GM12878 (cell line): ENCODE results near the gene CEP78. TPM values are rescaled to one million over a fixed set of nuclear protein-coding genes. Genes with fewer than 3 reads are reported as not detected.

Experiments used
- ATAC-seq: fragments of 200-7000 bp; cut with Tn5 transposase; 3 replicates; pipeline ENCODE4 v1.9.1; 2020; ENCODE audit warnings: mild to moderate bottlenecking, moderate library complexity
- BruUV-seq: library from RNA; stranded (reverse); fragments of 400-500 nt; replicated peaks from 2 replicates; lab custom pipeline; 2021; lab: Mats Ljungman, UMichigan
- CTCF ChIA-PET: fragments of 300-600 bp; sonication (Branson Sonifier 250); formaldehyde crosslinking; extraction: SDS; loops from one replicate; lab custom pipeline; 2021; ENCODE audit warnings: inconsistent platforms; lab: Yijun Ruan, JAX
- POLR2A ChIA-PET: fragments of 350-600 bp; formaldehyde crosslinking; extraction: SDS; loops from one replicate; lab custom pipeline; 2021; ENCODE audit warnings: inconsistent platforms; lab: Charles Lee
- RAD21 ChIA-PET: fragments of 300-600 bp; sonication (Branson Sonifier 250); formaldehyde crosslinking; loops from one replicate; lab custom pipeline; 2023; ENCODE audit warnings: antibody characterized with exemption; ENCODE audit not compliant: unreplicated experiment; lab: Charles Lee
- SMC1A ChIA-PET: fragments of 300-600 bp; sonication (Branson Sonifier 250); formaldehyde crosslinking; loops from one replicate; lab custom pipeline; 2023; ENCODE audit not compliant: unreplicated experiment, uncharacterized antibody; lab: Charles Lee
- DNase-seq: peaks from one replicate; pipeline ENCODE4 v3.0.0-alpha.2; 2011; ENCODE audit warnings: low read depth, low spot score
- FAIRE-seq: peaks from 3 replicates; lab custom pipeline; 2011; peaks lifted over from hg19 to GRCh38; lab: Jason Lieb, UNC
- H2AFZ ChIP-seq: 2 replicates; pipeline ENCODE4 v1.6.0; 2011; ENCODE audit warnings: low read depth, low read length, control low read depth; ENCODE audit not compliant: control insufficient read depth
- H3K27ac ChIP-seq: 2 replicates; pipeline ENCODE4 v1.5.1; 2011; ENCODE audit warnings: control low read depth; ENCODE audit not compliant: control insufficient read depth, insufficient read depth
- H3K27me3 ChIP-seq, 2 experiments: replicated peaks in 1 of 2; 2 replicates each; pipeline versions ENCODE4 v1.6.0 to v1.6.1; 2011; ENCODE audit warnings: low read length in 1 of 2; ENCODE audit not compliant: control insufficient read depth in 2 of 2, insufficient read depth in 2 of 2
- H3K36me3 ChIP-seq, 2 experiments: 2 replicates each; pipeline ENCODE4 v1.5.1; 2011; ENCODE audit warnings: low read length in 1 of 2; ENCODE audit not compliant: control insufficient read depth in 2 of 2, insufficient read depth in 2 of 2
- H3K4me1 ChIP-seq: 2 replicates; pipeline ENCODE4 v1.6.1; 2011; ENCODE audit warnings: mild to moderate bottlenecking, low read length, moderate library complexity, mixed read lengths; ENCODE audit not compliant: control insufficient read depth, insufficient read depth
- H3K4me2 ChIP-seq: 2 replicates; pipeline ENCODE4 v1.6.0; 2011; ENCODE audit warnings: control low read depth; ENCODE audit not compliant: control insufficient read depth, insufficient read depth
- H3K4me3 ChIP-seq: fragments of 200-600 bp; sonication (generic); 2 replicates; pipeline ENCODE4 v1.5.1; 2016
- H3K79me2 ChIP-seq: 2 replicates; pipeline ENCODE4 v1.6.0; 2011; ENCODE audit warnings: low read length; ENCODE audit not compliant: control insufficient read depth, insufficient read depth
- H3K9ac ChIP-seq: 2 replicates; pipeline ENCODE4 v1.8.0; 2011; ENCODE audit warnings: low read length, control low read depth, mixed read lengths; ENCODE audit not compliant: control insufficient read depth, insufficient read depth
- H3K9me3 ChIP-seq: replicated peaks from 3 replicates; pipeline ENCODE4 v1.5.1; 2011; ENCODE audit warnings: mild to moderate bottlenecking, low read length; ENCODE audit not compliant: control insufficient read depth, insufficient read depth
- H4K20me1 ChIP-seq: 2 replicates; pipeline ENCODE4 v1.6.0; 2011; ENCODE audit not compliant: control insufficient read depth, insufficient read depth
- CREM ChIP-seq: IDR thresholded peaks from 2 replicates; pipeline ENCODE4 v1.6.1; 2014; ENCODE audit warnings: antibody characterized with exemption, low read depth
- ETV6 ChIP-seq, 2 experiments: fragments of 450-650 bp in 1 of 2; IDR thresholded peaks in 1 of 2; conservative IDR thresholded peaks in 1 of 2; 2 replicates each; pipeline ENCODE4 v1.6.1; 2014; ENCODE audit warnings: antibody characterized with exemption in 1 of 2, borderline replicate concordance in 1 of 2, low read depth in 1 of 2, mild to moderate bottlenecking in 1 of 2, moderate library complexity in 1 of 2
- HDAC2 ChIP-seq: fragments of 200-600 bp; sonication (generic); IDR thresholded peaks from 2 replicates; pipeline ENCODE4 v1.6.1; 2017
- HDAC6 ChIP-seq: fragments of 200-600 bp; sonication (generic); IDR thresholded peaks from one replicate; pipeline ENCODE4 v1.8.0; 2017; ENCODE audit warnings: antibody characterized with exemption; ENCODE audit not compliant: unreplicated experiment
- IKZF2 ChIP-seq, 2 experiments: fragments of 450-650 bp; IDR thresholded peaks; 2 replicates each; pipeline ENCODE4 v1.6.1; 2017; ENCODE audit warnings: mild to moderate bottlenecking in 2 of 2, moderate library complexity in 2 of 2
- NR2C2 ChIP-seq: IDR thresholded peaks from 2 replicates; pipeline ENCODE4 v1.6.1; 2011; ENCODE audit warnings: borderline replicate concordance, low read depth; ENCODE audit not compliant: control insufficient read depth, insufficient read length
- RELA ChIP-seq: fragments of 450-650 bp; IDR thresholded peaks from 2 replicates; pipeline ENCODE4 v1.8.0; 2014; ENCODE audit warnings: borderline replicate concordance; ENCODE audit not compliant: partially characterized antibody
- SIX5 ChIP-seq: IDR thresholded peaks from 2 replicates; pipeline ENCODE4 v1.6.1; 2011; ENCODE audit warnings: mild to moderate bottlenecking, low read depth, low read length, moderate library complexity; ENCODE audit not compliant: severe bottlenecking
- SMAD5 ChIP-seq: IDR thresholded peaks from 2 replicates; pipeline ENCODE4 v1.6.1; 2016; ENCODE audit warnings: antibody characterized with exemption, low read depth
- WGBS: methylation state at CpG from one replicate; pipeline ENCODE4 v1.1.6; 2016; ENCODE audit warnings: low lambda C conversion rate; ENCODE audit not compliant: insufficient replicate concordance, insufficient coverage; ENCODE audit errors: missing lambda C conversion rate; 5-methylcytosine and 5-hydroxymethylcytosine counted together
- in situ Hi-C: fragments of 300-500 bp; cut with MboI; formaldehyde crosslinking; loops from 9 replicates; pipeline ENCODE4 v1.14.3; 2018; ENCODE audit warnings: mixed read lengths
- intact Hi-C: fragments of 100-400 bp; cut with micrococcal nuclease; formaldehyde crosslinking; loops from one replicate; pipeline ENCODE4 v1.14.2; 2022; ENCODE audit not compliant: unreplicated experiment
- polyA plus RNA-seq, 11 experiments: library from polyadenylated mRNA; depleted of rRNA in 4 of 11; unstranded in 6 of 11; stranded (reverse) in 5 of 11; fragments of >200 nt; fragmentation: Nextera tagmentation in 4 of 11; fragmentation: Illumina TruSeq in 1 of 11; extraction: Ambion mirVana in 4 of 11; extraction: Trizol in 1 of 11; gene quantifications; 1 replicate in 1 of 11; 2 replicates in 10 of 11; pipeline versions ENCODE4 v1.2.1 to v1.2.3, GENCODE V29; 2011 to 2016; ENCODE audit warnings: inconsistent platforms in 2 of 11, missing spikeins in 2 of 11, low read depth in 1 of 11
- total RNA-seq, 4 experiments: library from RNA; depleted of rRNA in 3 of 4; stranded (reverse); fragments of >200 nt in 3 of 4; fragmentation: Illumina TruSeq in 1 of 4; extraction: Trizol in 1 of 4; gene quantifications; 2 replicates each; pipeline versions ENCODE4 v1.2.1 to v1.2.3, GENCODE V29; 2013 to 2021
- TF ChIP-seq, protein P1 (sequence below): IDR thresholded peaks from 2 replicates; pipeline ENCODE4 v1.6.1; 2011; ENCODE audit warnings: low read depth, low read length, improper control_type of control experiment, borderline replicate concordance

CEP78 gene
- total and polyA plus RNA-seq, 10 of the 15 experiments (the other 5 are each of a cell fraction or from before 2014, with no cell fraction given) = 4.1 to 44.9 (median 27.9) TPM

DNA sequence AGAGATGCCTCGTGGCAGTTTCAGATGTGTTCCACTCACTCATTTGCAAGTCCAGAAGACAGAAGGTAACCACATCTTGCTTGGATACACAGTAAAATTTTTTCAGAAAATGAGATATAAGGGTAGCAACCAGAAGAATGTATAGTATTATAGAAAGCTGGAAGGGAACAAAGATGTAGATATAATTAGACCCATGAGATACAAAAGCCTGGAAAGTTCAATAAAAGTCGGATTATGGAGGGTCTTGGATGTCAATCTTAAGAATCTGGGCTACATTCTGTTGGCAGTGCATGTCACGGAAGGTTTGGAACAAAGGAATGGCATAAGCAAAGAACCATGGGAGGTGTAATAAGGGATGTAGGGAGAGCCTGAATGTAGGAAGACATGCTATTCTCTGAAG lies 5.1 kb upstream of the CEP78 start:
- BruUV-seq = no TSS peak
- ChIA-PET CTCF (no interaction called here), POLR2A (no interaction called here), RAD21 (no interaction called here), SMC1A (interaction anchor here (1.5 kb wide), 1 partner anchor 9 kb away, joined by 4 read pairs; no protein-coding TSS in a partner anchor)
- H3K4me3 ChIP-seq = no peak overlapping the region
- no peaks in the 10 kb centered on the region for H3K27me3 ChIP-seq
- WGBS = 35% methylated on average over 3 of the region's 3 CpGs
- no peak overlapping the region for H3K4me2 ChIP-seq
- in situ Hi-C loops (no loop called here), intact Hi-C loops (no loop called here)
- H2AFZ ChIP-seq = no peak overlapping the region
- no peak overlapping the region for H3K27ac ChIP-seq
- no peaks in the 10 kb centered on the region for H4K20me1 ChIP-seq
- no peaks in the 10 kb centered on the region; a peak in 1 of 4 replicates for H3K36me3 ChIP-seq
- no peaks in the 10 kb centered on the region; the same call in 1 of the 2 replicates for H3K4me1 ChIP-seq
- H3K9ac ChIP-seq = no peak overlapping the region
- no peak for DNase-seq
- no peak for FAIRE-seq
- no peak for ATAC-seq
- no peaks in the 10 kb centered on the region; the same call in 2 of the 3 replicates for H3K9me3 ChIP-seq
- H3K79me2 ChIP-seq = no peaks in the 10 kb centered on the region
- TF ChIP-seq SIX5 (no peak), ETV6 (conservative IDR thresholded peaks at IDR 0.05 in 1 of 2, IDR thresholded peaks at IDR 0.05 in 1 of 2; ENCODE audit: borderline replicate concordance in 1 of 2, low read depth in 1 of 2) (no peak), RELA (no peak), CREM (no peak), SMAD5 (no peak), IKZF2 (IDR thresholded peaks at IDR 0.05) (no peak), HDAC6 (no peak), NR2C2 (no peak), HDAC2 (no peak)
- TF ChIP-seq, protein P1, sequence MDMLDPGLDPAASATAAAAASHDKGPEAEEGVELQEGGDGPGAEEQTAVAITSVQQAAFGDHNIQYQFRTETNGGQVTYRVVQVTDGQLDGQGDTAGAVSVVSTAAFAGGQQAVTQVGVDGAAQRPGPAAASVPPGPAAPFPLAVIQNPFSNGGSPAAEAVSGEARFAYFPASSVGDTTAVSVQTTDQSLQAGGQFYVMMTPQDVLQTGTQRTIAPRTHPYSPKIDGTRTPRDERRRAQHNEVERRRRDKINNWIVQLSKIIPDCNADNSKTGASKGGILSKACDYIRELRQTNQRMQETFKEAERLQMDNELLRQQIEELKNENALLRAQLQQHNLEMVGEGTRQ = no peak
- TF ChIP-seq, all 136 proteins: peak for 0
